HG03196 (cell line): ENCODE measurements around the gene MYOT.

Experiments used
- ATAC-seq: cut with Tn5 transposase; IDR thresholded peaks from one replicate; pipeline ENCODE4 v1.9.1; 2021; ENCODE audit not compliant: unreplicated experiment

Gene MYOT

DNA sequence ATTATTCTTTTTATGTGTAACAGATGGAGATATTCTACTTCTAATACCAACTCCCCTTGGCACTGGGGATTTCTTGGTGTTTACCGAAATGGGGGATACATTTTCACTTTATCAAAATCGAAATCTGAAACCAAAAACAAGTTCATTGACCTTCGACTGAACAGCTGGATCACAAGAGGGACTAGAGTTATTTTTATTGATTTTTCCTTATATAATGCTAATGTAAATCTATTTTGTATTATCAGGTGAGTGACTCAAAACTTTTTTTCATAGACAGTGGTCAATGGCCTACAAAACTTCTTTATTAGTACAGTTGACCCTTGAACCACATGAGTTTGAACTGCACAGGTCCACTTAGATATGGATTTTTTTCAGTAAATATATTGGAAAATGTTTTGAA, 31.8 kb downstream of the MYOT start:
- ATAC-seq: no peak

DNA sequence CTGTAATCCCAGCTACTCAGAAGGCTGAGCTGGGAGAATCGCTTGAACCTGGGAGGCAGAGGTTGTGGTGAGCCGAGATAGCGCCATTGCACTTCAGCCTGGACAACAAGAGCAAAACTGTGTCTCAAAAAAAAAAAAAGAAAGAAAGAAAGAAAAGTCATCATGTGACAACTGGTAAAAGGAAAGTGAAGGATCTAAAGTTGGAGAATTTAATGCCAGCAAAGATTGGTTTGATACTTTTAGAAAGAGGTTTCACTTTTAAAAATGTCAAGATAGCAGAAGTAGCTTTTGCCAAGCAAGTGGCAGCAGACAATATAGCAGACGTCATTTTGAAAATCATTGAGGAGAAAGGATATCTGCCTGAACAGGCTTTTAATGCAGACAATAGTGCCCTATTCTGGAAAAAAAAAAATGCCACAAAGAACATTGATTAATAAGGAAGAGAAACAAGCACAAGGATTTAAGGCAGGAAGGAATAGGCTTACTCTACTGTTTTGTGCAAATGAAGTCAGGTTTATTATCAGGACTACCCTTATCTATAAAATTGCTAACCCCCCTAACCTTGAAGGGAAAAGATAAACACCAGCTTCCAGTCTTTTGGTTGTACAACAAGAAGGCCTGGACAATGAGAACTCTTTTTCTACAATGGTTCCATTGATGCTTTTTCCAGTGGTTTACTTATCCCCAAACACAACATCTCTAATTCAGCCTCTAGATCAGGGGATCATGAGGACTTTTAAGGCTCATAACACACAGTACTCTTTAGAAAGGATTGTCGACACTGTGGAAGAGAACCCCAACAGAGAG, 33.6 kb downstream of the MYOT start:
- no peak for ATAC-seq

DNA sequence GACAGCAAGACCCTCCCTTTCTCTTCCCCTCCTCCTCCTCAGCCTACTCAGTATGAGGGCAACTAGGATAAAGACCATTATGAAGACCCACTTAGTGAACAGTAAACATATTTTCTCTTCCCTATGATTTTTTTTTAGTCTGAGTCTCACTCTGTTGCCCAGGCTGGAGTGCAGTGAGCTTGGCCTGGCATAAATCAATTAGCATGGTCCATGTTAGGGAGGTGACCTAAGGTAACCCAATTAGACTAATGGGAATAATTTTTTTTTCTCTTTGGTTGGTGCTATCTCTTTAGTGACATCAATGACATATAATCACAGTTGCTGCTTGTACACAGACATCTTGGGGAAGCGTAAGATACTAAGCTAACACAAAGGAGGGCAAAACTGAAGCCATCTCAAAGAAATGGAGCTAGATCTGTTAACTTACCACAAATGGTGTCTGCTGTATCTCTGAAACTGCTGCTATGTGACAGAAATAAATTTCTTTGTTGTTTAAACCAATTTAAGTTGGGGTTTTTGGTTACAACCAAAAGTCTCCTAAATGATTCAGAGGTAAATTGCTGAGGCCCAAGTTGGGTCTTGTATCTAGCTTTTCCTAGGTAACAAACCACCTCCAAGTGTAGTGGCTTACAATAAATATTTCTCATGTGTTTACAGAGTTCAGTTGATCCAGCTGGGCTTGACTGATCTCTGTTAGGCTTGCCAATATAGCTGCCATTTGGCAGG, 34.9 kb downstream of the MYOT start:
- ATAC-seq: no peak

DNA sequence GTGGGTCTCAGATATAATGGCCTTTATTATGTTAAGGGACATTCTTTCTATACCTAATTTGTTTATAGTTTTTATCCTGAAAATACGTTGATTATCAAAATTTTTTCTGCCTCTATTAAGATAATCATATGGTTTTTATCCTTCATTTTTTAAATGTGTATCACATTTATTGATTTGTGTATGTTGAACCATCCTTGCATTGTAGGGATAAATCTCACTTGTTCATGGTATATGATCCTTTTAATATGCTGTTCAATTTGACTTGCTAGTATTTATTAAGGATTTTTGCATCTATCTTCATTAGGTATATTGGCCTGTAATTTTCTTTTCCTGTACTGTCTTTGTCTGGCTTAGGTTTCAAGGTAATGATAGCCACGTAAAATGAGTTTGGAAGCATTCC, 47.1 kb downstream of the MYOT start:
- ATAC-seq: no peak

DNA sequence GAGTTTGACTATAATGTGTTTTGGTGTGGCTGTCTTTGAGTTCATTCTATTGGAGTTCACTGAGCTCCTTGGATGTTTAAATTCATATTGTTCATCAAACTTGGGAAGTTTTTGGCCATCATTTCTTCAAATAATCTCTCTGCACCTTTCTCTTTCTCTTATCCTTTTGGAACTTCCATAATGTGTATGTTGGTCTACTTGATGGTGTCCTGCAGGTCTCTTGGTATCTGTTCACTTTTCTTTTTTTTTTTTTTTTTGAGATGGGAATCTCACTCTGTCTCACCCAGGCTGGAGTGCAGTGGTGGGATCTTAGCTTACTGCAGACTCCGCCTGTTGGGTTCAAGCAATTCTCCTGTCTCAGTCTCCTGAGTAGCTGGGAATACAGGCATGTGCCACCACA, 49.3 kb downstream of the MYOT start:
- no peak for ATAC-seq

DNA sequence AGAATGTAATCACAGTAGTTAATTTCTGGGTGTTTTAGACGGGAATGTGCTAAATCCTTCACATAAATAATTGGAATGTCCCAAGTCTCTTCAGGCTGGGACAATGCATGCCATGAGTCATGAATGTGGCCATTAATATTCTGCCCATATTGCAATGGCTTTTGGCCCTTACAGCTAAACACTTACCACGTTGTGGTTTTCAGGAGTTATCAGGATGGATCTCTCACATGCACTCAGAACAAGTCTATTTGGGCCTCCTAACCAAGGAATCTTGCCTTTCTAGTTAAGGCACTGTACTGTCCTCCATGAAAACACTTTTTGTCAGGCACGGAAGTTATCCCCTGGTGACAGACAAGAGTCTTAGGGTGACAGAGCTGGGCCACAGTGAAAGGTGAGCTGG, 54.3 kb downstream of the MYOT start:
- ATAC-seq: no peak

DNA sequence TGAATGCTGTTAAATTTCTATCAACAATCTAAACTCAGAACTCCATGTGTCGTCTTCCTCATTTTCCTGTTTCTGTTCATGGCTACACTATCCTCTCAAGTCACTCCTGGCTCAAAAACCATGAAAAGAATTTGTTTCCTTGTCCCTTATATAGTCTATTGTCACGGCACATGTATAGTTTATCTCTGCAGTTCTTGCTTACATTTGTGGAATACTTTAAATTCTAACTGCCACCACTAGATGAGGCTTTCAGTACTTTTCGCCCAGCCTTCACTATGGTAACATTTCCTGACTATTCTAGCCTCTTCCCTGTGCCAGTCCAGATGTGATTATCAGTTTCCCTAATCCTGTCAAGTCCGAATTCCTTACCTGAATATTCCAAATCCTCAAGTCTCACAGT, 56.2 kb downstream of the MYOT start:
- ATAC-seq: no peak

DNA sequence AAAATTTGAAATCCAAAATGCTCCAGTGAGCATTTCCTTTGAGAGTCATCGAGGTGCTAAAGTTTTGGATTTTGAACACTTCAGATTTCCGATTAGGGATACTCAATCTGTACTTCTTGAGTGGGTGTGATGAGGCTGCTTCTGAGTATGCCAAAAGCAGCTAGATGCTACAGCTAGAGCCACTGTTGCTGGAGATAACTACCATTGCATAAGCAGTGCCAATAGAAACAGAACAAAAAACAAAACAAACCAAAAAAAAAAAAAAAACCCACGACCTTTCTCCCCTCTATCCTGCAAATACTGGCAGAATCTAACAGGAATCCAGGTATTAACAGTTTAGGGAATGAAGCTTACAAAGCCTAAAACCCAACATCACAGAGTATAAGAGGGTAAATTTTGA, 65.1 kb downstream of the MYOT start:
- ATAC-seq: no peak

DNA sequence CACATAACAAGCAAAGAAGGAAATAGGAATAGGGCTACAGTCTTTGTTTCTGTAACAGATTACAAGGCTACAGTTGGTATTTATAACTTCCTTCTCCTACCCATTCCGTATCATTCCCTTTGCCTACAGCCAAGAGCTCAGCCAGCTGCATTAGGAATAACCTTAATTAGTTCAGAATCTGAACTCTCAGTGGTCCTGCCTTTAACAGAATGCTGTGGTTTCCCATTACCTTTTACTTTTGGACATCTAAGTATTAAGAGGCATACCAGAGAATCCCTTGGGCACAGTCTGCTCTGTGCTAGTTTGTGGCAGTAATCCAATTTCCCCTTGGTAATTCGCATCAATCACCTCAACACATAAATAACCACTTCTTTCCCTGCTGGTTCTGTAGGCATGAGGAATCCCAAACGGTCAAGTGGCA, 65.8 kb downstream of the MYOT start:
- ATAC-seq: no peak

DNA sequence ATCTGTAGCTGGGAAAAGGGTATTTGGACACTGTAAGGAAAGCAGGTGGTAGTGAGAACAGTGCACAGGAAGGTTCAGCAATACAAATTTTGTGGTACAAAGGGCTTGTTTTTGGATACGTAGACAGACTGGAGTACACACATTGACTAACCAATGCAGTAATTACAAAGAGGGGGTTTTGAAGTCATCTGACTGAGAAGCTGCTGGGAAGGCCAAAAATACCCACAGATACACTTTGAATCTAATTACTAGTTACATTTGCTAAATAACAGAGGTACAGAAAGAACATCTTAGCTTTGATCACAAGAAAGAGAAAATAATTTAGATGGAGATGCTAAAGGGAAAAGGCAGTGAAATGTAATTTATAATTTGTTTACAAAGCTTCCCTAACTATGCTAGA, 67.5 kb downstream of the MYOT start:
- no peak for ATAC-seq

DNA sequence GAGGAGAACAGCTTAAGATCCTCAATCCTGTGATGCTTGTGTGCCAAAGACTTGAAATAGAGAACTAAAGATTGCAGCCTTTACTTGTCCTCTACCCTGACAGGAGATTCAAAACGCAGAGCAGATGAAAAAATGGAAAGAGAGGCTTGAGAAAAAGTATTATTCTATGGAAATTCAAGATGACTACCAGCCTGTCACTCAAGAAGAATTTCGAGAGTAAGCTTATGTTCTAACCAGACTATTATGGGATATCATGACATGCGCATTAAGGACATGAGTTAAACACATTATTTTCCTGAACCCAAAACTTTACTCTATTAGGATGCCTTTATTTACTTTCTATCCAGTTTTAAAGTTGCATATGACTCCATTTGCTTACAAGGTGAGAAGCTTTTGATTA, 68.0 kb downstream of the MYOT start:
- no peak for ATAC-seq
